H1 (cell line): ENCODE results near the gene GINS2. TPM values are rescaled to one million over a fixed set of nuclear protein-coding genes. Genes with fewer than 3 reads are reported as not detected.

Experiments
- CTCF ChIA-PET: fragments of 300-600 bp; sonication (Branson Sonifier 250); formaldehyde crosslinking; loops from one replicate; lab custom pipeline; 2021; ENCODE audit not compliant: partially characterized antibody; lab: Charles Lee
- POLR2A ChIA-PET: fragments of 300-600 bp; sonication (Branson Sonifier 250); formaldehyde crosslinking; loops from one replicate; lab custom pipeline; 2021; ENCODE audit warnings: inconsistent platforms; ENCODE audit not compliant: partially characterized antibody; lab: Charles Lee
- DNase-seq, 2 experiments: peaks; one replicate each; pipeline versions ENCODE4 v3.0.0 to v3.0.0-alpha.2; 2010 to 2022; ENCODE audit warnings: low spot score in 2 of 2, low read depth in 1 of 2, mixed read lengths in 1 of 2
- FAIRE-seq: peaks from 2 replicates; lab custom pipeline; 2011; peaks lifted over from hg19 to GRCh38; lab: Jason Lieb, UNC
- H2AFZ ChIP-seq: 2 replicates; pipeline ENCODE4 v1.8.1; 2012; ENCODE audit warnings: low read length, inconsistent platforms
- H2AK5ac ChIP-seq: 2 replicates; pipeline ENCODE4 v1.6.1; 2013; ENCODE audit warnings: low read depth, low read length
- H2BK120ac ChIP-seq: replicated peaks from 2 replicates; pipeline ENCODE3; 2013; ENCODE audit warnings: low read depth, low read length, inconsistent platforms
- H2BK12ac ChIP-seq: 2 replicates; pipeline ENCODE4 v1.6.1; 2013; ENCODE audit warnings: low read depth, low read length
- H2BK15ac ChIP-seq: 2 replicates; pipeline ENCODE4 v1.6.1; 2013; ENCODE audit warnings: low read length
- H2BK20ac ChIP-seq: 2 replicates; pipeline ENCODE4 v1.6.1; 2013; ENCODE audit warnings: low read length
- H2BK5ac ChIP-seq: 2 replicates; pipeline ENCODE4 v1.6.1; 2013; ENCODE audit warnings: low read depth, low read length
- H3K14ac ChIP-seq: 2 replicates; pipeline ENCODE4 v1.6.1; 2013; ENCODE audit warnings: inconsistent platforms; ENCODE audit not compliant: insufficient read length
- H3K18ac ChIP-seq: 2 replicates; pipeline ENCODE4 v1.6.1; 2013; ENCODE audit warnings: low read length; ENCODE audit errors: extremely low read depth
- H3K23ac ChIP-seq: 2 replicates; pipeline ENCODE4 v1.6.1; 2013; ENCODE audit warnings: inconsistent platforms; ENCODE audit not compliant: insufficient read length
- H3K23me2 ChIP-seq: 2 replicates; pipeline ENCODE4 v1.6.1; 2013; ENCODE audit warnings: low read depth, low read length
- H3K27ac ChIP-seq: 2 replicates; pipeline ENCODE4 v1.6.1; 2011; ENCODE audit warnings: low read depth, low read length, inconsistent platforms
- H3K27me3 ChIP-seq, 4 experiments: replicated peaks in 1 of 4; 1 replicate in 1 of 4; 2 replicates in 3 of 4; pipeline versions ENCODE4 v1.6.1 to v1.8.1; 2011 to 2013; ENCODE audit warnings: low read length in 3 of 4, mild to moderate bottlenecking in 3 of 4, inconsistent platforms in 2 of 4, mixed read lengths in 2 of 4, moderate library complexity in 1 of 4; ENCODE audit not compliant: control insufficient read depth in 3 of 4, insufficient read depth in 3 of 4; ENCODE audit errors: extremely low read depth in 1 of 4
- H3K36me3 ChIP-seq, 4 experiments: 2 replicates each; pipeline versions ENCODE4 v1.6.1 to v1.8.1; 2011 to 2013; ENCODE audit warnings: mild to moderate bottlenecking in 4 of 4, low read length in 3 of 4, moderate library complexity in 2 of 4, control low read depth in 1 of 4, inconsistent platforms in 1 of 4; ENCODE audit not compliant: insufficient read depth in 4 of 4, control insufficient read depth in 2 of 4
- H3K4ac ChIP-seq: replicated peaks from 2 replicates; pipeline ENCODE3; 2013; ENCODE audit warnings: low read length, low read depth, mixed read lengths, inconsistent platforms; ENCODE audit not compliant: insufficient read length
- H3K4me1 ChIP-seq, 4 experiments: replicated peaks in 1 of 4; 1 replicate in 1 of 4; 2 replicates in 3 of 4; pipeline versions ENCODE4 v1.6.1 to v1.8.1; 2011 to 2013; ENCODE audit warnings: low read length in 3 of 4, inconsistent platforms in 2 of 4, mixed read lengths in 1 of 4; ENCODE audit not compliant: insufficient read depth in 4 of 4, control insufficient read depth in 3 of 4
- H3K4me2 ChIP-seq, 2 experiments: 2 replicates each; pipeline versions ENCODE4 v1.6.1 to v1.8.1; 2011 to 2013; ENCODE audit warnings: low read depth in 2 of 2, low read length in 2 of 2, control low read depth in 1 of 2, inconsistent platforms in 1 of 2, mild to moderate bottlenecking in 1 of 2; ENCODE audit not compliant: insufficient read depth in 1 of 2
- H3K4me3 ChIP-seq, 4 experiments: fragments of 200-600, 300-600 bp in 1 of 4; sonication (generic), shearing (Covaris generic), sonication (Bioruptor Twin) in 1 of 4; 2 replicates each; pipeline versions ENCODE4 v1.5.1 to v1.8.1; 2011 to 2016; ENCODE audit warnings: low read length in 4 of 4, low read depth in 3 of 4, control low read depth in 2 of 4, inconsistent platforms in 2 of 4, mild to moderate bottlenecking in 2 of 4, mixed read lengths in 1 of 4, moderate library complexity in 1 of 4; ENCODE audit not compliant: insufficient read depth in 2 of 4; ENCODE audit errors: extremely low read depth in 1 of 4
- H3K56ac ChIP-seq: replicated peaks from 2 replicates; pipeline ENCODE3; 2013; ENCODE audit warnings: low read depth, mild to moderate bottlenecking, mixed read lengths, low read length, inconsistent platforms; ENCODE audit not compliant: insufficient read length
- H3K79me1 ChIP-seq: 2 replicates; pipeline ENCODE4 v1.6.1; 2013; ENCODE audit warnings: low read depth, low read length, control low read depth
- H3K79me2 ChIP-seq, 2 experiments: 2 replicates each; pipeline versions ENCODE4 v1.6.1 to v1.8.1; 2012 to 2013; ENCODE audit warnings: low read length in 2 of 2, mild to moderate bottlenecking in 2 of 2, inconsistent platforms in 1 of 2; ENCODE audit not compliant: insufficient read depth in 2 of 2, control insufficient read depth in 1 of 2
- H3K9ac ChIP-seq, 4 experiments: replicated peaks in 1 of 4; 1 replicate in 1 of 4; 2 replicates in 3 of 4; pipeline versions ENCODE4 v1.6.1 to v1.8.1; 2011 to 2013; ENCODE audit warnings: low read depth in 3 of 4, low read length in 3 of 4, control low read depth in 2 of 4, mild to moderate bottlenecking in 2 of 4, moderate library complexity in 2 of 4, inconsistent platforms in 1 of 4; ENCODE audit errors: extremely low read depth in 1 of 4
- H3K9me3 ChIP-seq, 2 experiments: 2 replicates each; pipeline versions ENCODE4 v1.6.1 to v1.8.1; 2012 to 2013; ENCODE audit warnings: mild to moderate bottlenecking in 2 of 2, moderate library complexity in 2 of 2, control low read depth in 1 of 2, inconsistent platforms in 1 of 2, low read depth in 1 of 2, low read length in 1 of 2, mixed read lengths in 1 of 2; ENCODE audit not compliant: insufficient read depth in 2 of 2
- H4K20me1 ChIP-seq, 2 experiments: replicated peaks in 1 of 2; 2 replicates each; pipeline versions ENCODE3 to v1.8.1; 2011 to 2013; ENCODE audit warnings: inconsistent platforms in 2 of 2, low read length in 2 of 2, mild to moderate bottlenecking in 1 of 2; ENCODE audit not compliant: insufficient read depth in 2 of 2, control insufficient read depth in 1 of 2
- H4K5ac ChIP-seq: 2 replicates; pipeline ENCODE4 v1.6.1; 2013; ENCODE audit warnings: low read length, low read depth, mixed read lengths, inconsistent platforms; ENCODE audit not compliant: insufficient read length
- H4K8ac ChIP-seq: 2 replicates; pipeline ENCODE4 v1.8.0; 2013; ENCODE audit warnings: mild to moderate bottlenecking, moderate library complexity, low read length, inconsistent platforms; ENCODE audit not compliant: insufficient read depth; ENCODE audit errors: extremely low read depth
- H4K91ac ChIP-seq: replicated peaks from 2 replicates; pipeline ENCODE3; 2013; ENCODE audit warnings: low read length, mixed read lengths, inconsistent platforms; ENCODE audit not compliant: insufficient read length
- BRCA1 ChIP-seq: IDR thresholded peaks from 2 replicates; pipeline ENCODE4 v1.6.1; 2012; ENCODE audit warnings: low read depth, low read length, improper control_type of control experiment
- EGR1 ChIP-seq: IDR thresholded peaks from 2 replicates; pipeline ENCODE4 v1.6.1; 2011; ENCODE audit warnings: low read depth, low read length, borderline replicate concordance
- EP300 ChIP-seq, 2 experiments: IDR thresholded peaks; 1 replicate in 1 of 2; 2 replicates in 1 of 2; pipeline ENCODE4 v1.6.1; 2011 to 2012; ENCODE audit warnings: low read depth in 2 of 2, low read length in 2 of 2, mild to moderate bottlenecking in 2 of 2, borderline replicate concordance in 1 of 2, inconsistent platforms in 1 of 2, moderate library complexity in 1 of 2
- RBBP5 ChIP-seq: IDR thresholded peaks from 2 replicates; pipeline ENCODE4 v1.7.1; 2012; ENCODE audit warnings: low read depth, mild to moderate bottlenecking, inconsistent platforms, low read length, moderate library complexity, borderline replicate concordance
- RXRA ChIP-seq: IDR thresholded peaks from 2 replicates; pipeline ENCODE4 v1.6.1; 2011; ENCODE audit warnings: low read depth, mild to moderate bottlenecking, low read length, moderate library complexity; ENCODE audit not compliant: insufficient read depth
- WGBS, 2 experiments: shearing (Covaris generic) in 1 of 2; methylation state at CpG; one replicate each; pipeline versions ENCODE4 v1.1.6 to v1.1.7; 2013 to 2015; ENCODE audit warnings: low lambda C conversion rate in 2 of 2, mixed read lengths in 2 of 2, inconsistent platforms in 1 of 2, low coverage in 1 of 2, missing lambda C conversion rate in 1 of 2; ENCODE audit not compliant: insufficient replicate concordance in 2 of 2, insufficient coverage in 1 of 2, insufficient read length in 1 of 2; ENCODE audit errors: extremely low coverage in 1 of 2, missing lambda C conversion rate in 1 of 2; 5-methylcytosine and 5-hydroxymethylcytosine counted together
- polyA plus RNA-seq, 7 experiments: library from polyadenylated mRNA; depleted of rRNA in 3 of 7; stranded (reverse) in 5 of 7; unstranded in 2 of 7; fragments of >200 nt in 5 of 7; fragments of 200-250 nt in 2 of 7; gene quantifications; 1 replicate in 5 of 7; 2 replicates in 1 of 7; 4 replicates in 1 of 7; pipeline versions ENCODE4 v1.2.1 to v1.2.3, GENCODE V29; 2011 to 2013; ENCODE audit warnings: missing spikeins in 2 of 7, mixed read lengths in 2 of 7
- total RNA-seq: library from RNA; stranded (reverse); fragmentation: NEBNext Ultra II Directional; extraction: Animal tissue kit (Norgen Biotek cat#: 25700); gene quantifications from 2 replicates; pipeline ENCODE4 v1.2.1, GENCODE V29; 2021
- TF ChIP-seq, protein P1 (sequence below): IDR thresholded peaks from 2 replicates; pipeline ENCODE4 v1.6.1; 2012; ENCODE audit warnings: low read length, inconsistent platforms
- TF ChIP-seq, protein P2 (sequence below): IDR thresholded peaks from 2 replicates; pipeline ENCODE4 v1.6.1; 2011; ENCODE audit warnings: low read length, improper control_type of control experiment

GINS2 gene
- total and polyA plus RNA-seq, 2 of the 8 experiments (the other 6 are each of a cell fraction or from before 2014, with no cell fraction given), result 29.4 to 59.1 TPM

DNA sequence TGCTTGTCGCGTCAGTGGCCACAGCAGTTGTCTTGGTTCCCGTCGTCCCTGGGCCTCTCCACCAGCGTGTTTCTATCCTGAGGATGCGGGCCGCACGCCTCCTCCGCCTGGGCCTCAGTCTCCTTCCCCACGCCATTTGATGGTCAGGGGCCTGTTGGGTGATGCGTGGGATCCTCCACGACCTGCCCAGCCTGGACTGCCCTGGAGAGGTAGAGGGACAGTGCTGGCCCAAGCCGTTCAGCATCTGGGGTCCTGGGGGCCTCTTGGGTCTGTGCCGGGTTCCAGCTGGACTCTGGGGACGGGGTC, 55.4 kb downstream of the GINS2 start:
- 93% methylated on average over 15 of the region's 15 CpGs; no CpG with 5 or more reads in 1 of the 2 experiments for WGBS, 2 experiments
- peaks cover 56 to 72% of the 10 kb centered on the region in 2 experiments for H4K20me1 ChIP-seq
- no peak overlapping the region for H3K4me2 ChIP-seq
- no peak overlapping the region for H2BK12ac ChIP-seq
- H3K4me1 ChIP-seq, result peaks cover 0 to 6% (median 0%) of the 10 kb centered on the region in 4 experiments; a peak in 3 of 7 replicates
- peaks cover 0 to 12% (median 2%) of the 10 kb centered on the region in 4 experiments; a peak in 4 of 8 replicates for H3K36me3 ChIP-seq
- peaks cover 39% of the 10 kb centered on the region for H3K79me1 ChIP-seq
- H3K9ac ChIP-seq, result no peak overlapping the region
- H2AFZ ChIP-seq, result no peak overlapping the region
- H3K4ac ChIP-seq, result no peak overlapping the region
- peaks cover 9 to 10% of the 10 kb centered on the region in 2 experiments; a peak in 3 of 4 replicates for H3K9me3 ChIP-seq
- ChIA-PET CTCF (interaction anchor here (3.9 kb wide), 1 partner anchor 17 kb away, joined by 27 read pairs; no protein-coding TSS in a partner anchor), POLR2A (no interaction called here)
- no peak overlapping the region for H3K4me3 ChIP-seq
- H3K14ac ChIP-seq, result no peak overlapping the region
- no peak overlapping the region for H4K5ac ChIP-seq
- H3K56ac ChIP-seq, result no peak overlapping the region
- no peak overlapping the region for H2BK20ac ChIP-seq
- H3K18ac ChIP-seq, result no peak overlapping the region; the same call in 1 of the 2 replicates
- no peak overlapping the region for H3K27ac ChIP-seq
- no peak overlapping the region for H3K23ac ChIP-seq
- no peak overlapping the region for H2BK120ac ChIP-seq
- H3K27me3 ChIP-seq, result no peaks in the 10 kb centered on the region
- no peak overlapping the region for H2AK5ac ChIP-seq
- H2BK5ac ChIP-seq, result no peak overlapping the region; the same call in 1 of the 2 replicates
- H4K91ac ChIP-seq, result no peak overlapping the region
- H4K8ac ChIP-seq, result peak overlapping the region; percentile 51; the same call in 1 of the 2 replicates
- H2BK15ac ChIP-seq, result no peak overlapping the region
- FAIRE-seq (no peak), DNase-seq (no peak)
- TF ChIP-seq BRCA1, result no peak
- no peak for TF ChIP-seq RBBP5
- TF ChIP-seq EP300 (IDR thresholded peaks at IDR 0.05; ENCODE audit: borderline replicate concordance in 1 of 2, low read depth in 2 of 2, low read length in 2 of 2), result no peak
- no peak for TF ChIP-seq RXRA
- TF ChIP-seq, protein P1, sequence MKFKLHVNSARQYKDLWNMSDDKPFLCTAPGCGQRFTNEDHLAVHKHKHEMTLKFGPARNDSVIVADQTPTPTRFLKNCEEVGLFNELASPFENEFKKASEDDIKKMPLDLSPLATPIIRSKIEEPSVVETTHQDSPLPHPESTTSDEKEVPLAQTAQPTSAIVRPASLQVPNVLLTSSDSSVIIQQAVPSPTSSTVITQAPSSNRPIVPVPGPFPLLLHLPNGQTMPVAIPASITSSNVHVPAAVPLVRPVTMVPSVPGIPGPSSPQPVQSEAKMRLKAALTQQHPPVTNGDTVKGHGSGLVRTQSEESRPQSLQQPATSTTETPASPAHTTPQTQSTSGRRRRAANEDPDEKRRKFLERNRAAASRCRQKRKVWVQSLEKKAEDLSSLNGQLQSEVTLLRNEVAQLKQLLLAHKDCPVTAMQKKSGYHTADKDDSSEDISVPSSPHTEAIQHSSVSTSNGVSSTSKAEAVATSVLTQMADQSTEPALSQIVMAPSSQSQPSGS, result no peak
- TF ChIP-seq EGR1, result no peak
- TF ChIP-seq, protein P2, sequence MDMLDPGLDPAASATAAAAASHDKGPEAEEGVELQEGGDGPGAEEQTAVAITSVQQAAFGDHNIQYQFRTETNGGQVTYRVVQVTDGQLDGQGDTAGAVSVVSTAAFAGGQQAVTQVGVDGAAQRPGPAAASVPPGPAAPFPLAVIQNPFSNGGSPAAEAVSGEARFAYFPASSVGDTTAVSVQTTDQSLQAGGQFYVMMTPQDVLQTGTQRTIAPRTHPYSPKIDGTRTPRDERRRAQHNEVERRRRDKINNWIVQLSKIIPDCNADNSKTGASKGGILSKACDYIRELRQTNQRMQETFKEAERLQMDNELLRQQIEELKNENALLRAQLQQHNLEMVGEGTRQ, result no peak
- TF ChIP-seq, all 59 proteins: peak for 0
- no peaks in the 10 kb centered on the region for H3K23me2 ChIP-seq
- H3K79me2 ChIP-seq, result peaks cover 18 to 97% of the 10 kb centered on the region in 2 experiments
